ENCODE measurements around the gene MPV17L2. TPM values are rescaled to one million over a fixed set of nuclear protein-coding genes. Genes with fewer than 3 reads are reported as not detected.
"Not testable (repeated sequence)": the region's sequence is repeated elsewhere in the genome, so short reads cannot be mapped to it uniquely, and the experiment has no call there.

MPV17L2 gene
- total RNA-seq, 1 donor from 2014 or later: 6.3 TPM

DNA sequence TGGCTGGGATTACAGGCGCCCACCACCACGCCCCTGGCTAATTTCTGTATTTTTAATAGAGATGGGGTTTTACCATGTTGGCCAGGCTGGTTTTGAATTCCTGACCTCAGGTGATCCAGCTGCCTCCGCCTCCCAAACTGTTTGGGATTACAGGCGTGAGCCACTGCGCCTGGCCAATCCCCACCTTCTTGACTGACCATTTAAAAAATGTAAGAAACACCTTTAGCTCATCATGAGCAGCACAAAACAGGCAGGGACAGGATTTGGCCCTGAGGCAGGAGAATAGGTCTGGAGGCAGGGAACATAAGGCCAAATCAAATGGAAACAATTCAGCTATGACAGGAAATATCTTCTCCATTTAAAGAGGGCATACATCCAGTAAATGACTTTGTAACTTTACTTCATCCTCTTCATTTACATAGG, 1.4 kb upstream of the MPV17L2 start:
- no peak for DNase-seq (ENCODE audit: low read depth in 2 of 2)

DNA sequence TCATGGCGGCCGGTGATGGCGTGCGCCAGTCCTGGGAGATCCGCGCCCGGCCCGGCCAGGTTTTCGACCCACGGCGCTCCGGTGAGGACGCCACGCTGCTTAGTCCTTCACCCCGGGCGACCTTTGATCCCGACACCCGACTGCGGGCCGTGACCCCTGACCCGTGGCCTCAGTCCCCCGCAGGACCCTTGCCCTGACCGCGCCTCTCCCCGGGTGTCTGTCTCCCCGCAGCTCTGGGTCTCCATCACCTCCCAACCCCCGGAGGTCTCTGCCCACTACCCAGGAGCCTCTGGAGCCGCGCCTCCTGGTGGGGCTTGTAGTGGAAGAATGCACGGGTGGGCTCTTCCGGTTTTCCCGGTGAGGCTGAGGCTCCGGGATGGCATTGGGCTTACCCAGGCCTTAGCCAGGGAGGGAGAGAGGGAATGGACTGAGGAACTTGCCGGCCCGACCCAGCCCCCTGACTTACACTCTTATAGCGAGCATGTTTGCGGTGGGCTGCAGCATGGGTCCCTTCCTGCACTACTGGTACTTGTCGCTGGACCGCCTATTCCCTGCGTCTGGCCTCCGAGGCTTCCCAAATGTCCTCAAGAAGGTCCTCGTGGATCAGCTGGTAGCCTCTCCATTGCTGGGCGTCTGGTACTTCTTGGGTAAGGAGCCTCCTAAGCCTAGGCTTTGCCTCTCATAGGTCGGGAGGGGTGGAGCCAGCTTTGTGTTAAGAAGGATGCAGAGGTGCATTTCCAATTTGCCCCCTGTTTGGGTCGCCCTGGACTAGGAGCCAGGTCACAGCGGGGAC, 566 bp downstream of the MPV17L2 start:
- peak in 1 of 2 donors; percentile 14 for DNase-seq (ENCODE audit: low read depth in 2 of 2)

DNA sequence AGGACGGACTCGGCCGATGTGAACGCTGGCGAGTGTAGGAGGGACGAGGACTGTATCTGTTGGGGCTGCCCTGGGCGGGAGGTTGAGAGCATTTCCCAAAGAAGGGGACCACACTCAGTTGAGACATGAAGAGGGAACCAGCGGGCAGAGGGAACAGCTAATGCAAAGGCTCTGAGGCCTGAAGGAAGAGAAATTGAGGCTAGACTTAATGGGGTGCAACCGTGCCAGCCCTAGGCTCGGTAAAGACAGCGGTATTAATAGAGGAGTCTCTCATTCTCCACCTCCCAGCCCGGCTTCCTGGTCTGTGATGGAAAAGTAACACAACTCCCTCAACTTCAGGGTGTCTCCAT, 1.1 kb downstream of the MPV17L2 start:
- no peak for DNase-seq (ENCODE audit: low read depth in 2 of 2)

DNA sequence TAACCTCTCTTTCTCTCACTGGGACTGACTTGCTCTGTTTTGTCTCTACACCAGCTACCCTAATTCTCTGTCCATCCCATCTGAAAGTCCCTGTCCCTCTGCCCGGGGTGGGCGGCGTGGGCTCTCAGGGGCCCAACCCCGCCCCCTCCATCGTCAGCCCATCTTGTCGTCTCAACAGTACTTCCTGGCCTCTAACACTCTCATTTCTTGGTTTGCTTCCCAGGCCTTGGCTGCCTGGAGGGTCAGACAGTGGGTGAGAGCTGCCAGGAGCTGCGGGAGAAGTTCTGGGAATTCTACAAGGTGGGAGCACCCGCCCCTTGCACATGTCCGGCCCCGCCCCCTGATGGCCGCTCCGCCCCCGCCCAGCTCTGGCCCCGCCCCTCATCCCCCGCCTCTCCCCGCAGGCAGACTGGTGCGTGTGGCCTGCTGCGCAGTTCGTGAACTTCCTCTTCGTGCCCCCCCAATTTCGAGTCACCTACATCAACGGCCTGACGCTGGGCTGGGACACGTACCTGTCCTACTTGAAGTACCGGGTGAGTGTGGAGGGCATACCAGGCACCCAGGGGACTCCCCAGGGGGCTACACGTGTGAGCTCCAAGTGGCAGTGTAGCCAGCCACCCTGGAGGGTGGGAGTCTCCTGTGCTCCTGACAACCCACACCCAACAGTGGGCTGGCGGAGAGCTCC, 1.7 kb downstream of the MPV17L2 start:
- DNase-seq (ENCODE audit: low read depth in 2 of 2): peak; percentile 33 to 52

DNA sequence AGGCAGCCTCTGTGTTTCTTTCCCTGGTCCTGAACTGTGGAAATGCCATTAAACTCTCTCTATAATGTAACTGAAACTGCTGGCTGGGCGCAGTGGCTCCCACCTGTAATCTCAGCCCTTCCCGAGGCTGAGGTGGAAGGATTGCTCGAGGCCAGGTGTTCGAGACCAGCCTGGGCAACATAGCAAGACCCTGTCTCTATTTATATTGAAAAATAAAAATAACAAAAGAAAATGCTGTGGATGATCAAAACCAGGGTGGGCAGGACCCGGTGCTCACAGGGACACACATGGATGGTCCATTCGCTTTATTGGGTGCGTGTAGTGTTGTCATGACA, 3.5 kb downstream of the MPV17L2 start:
- no peak for DNase-seq (ENCODE audit: low read depth in 2 of 2)

DNA sequence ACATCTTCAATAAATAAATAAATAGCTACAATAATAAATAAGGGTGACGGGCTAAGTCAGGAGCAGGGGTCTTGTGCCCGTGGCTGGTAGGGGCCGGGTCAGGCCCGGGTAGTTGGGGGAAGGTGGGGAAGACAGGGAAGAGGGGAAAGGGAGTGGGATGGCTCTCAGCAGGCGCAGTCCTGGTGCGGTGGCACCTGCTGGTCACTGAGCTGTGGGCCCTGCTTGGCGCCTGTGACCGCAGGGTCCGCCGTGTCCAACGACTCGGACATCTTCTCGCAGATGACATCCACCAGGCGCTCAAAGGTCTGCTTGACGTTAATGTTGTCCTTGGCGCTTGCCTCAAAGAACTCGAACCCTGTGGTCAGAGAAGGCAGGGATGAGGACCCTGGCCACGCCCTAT, 4.3 kb downstream of the MPV17L2 start:
- DNase-seq (ENCODE audit: low read depth in 2 of 2): no peak

DNA sequence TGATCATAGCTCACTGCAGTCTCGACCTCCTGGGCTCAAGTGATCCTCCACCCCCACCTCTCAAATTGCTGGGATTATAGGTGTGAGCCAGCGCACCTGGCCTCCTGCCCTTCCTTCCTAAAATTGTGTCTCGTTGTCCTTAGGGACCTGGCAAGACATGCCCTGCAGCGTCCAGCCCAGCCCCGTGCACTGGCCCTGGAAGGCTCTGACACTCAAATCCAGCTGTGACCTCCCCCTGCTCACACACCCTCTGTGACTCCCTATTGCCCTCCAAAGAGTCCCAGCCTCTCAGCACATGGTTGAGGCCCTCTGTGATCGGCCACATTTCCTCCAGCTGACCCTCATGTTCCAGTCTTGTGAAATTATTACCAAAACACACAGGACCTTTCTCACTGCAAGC, 4.9 kb downstream of the MPV17L2 start:
- DNase-seq (ENCODE audit: low read depth in 2 of 2): no peak

DNA sequence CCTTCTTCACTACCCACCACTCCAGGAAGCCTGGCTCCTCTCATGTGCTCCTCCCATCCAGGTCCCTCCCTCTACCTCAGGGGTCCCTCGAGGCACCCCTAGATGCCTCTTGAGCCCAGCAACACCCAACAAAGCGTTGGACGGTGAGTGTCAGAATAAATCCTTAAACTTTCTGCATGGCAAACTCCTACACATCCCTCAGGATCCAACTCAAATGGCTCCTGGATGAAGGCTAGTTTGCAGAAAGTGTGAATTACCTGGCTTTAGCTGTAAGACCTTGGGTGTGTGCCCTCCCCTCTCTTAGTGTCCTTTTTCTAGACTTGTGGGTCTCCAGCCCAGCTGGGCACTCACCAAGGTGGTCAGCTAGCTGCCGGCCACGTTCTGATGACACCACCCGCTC, 5.4 kb downstream of the MPV17L2 start:
- DNase-seq (ENCODE audit: low read depth in 2 of 2): no peak

DNA sequence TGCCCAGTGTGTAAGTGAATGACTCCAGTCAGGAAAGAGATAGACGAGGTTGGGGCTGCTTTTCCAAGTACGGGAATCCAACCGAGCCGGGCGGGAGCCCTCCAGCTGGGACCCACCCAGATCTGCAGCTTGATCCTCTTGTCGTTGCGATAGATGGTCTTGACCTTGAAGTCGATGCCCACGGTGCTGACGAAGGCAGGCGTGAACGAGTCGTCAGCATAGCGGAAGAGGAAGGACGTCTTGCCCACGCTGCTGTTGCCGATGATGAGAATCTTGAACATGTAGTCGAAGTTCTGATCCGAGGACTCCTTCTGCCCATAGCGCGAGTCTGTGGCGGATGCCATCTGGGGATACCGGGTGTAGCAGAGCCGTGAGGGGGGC, 9.4 kb downstream of the MPV17L2 start:
- no peak for DNase-seq (ENCODE audit: low read depth in 2 of 2)

DNA sequence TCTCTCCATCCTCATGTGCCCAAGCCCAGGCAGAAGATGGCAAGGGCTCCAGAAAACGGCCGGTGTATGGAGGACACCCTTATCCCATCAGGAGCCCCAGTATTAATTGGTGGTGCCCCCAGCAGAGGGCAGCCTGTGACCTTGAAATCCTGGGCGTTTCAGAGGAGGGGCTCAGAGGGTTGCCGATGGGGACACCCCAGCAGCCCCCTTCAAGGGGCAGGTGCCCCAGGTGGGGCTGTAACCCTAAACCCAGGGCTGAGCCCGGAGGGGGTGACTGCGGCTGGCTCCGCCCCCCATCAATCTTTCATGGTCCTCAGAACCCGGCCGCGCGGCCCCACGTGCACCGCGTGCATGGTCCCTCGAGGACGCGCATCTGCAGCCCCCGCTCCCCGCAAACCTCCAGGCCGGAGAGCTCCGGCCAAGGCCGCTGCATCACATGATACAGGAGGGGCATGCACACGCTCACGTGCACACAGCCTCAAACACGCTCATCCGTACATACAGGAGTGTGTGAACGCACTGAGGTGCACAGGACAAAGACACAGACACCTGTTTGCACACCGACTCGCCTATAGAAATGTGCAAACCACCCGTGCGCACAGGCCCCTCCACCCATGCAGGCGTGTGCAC, 9.9 kb downstream of the MPV17L2 start:
- DNase-seq (ENCODE audit: low read depth in 2 of 2): peak in 1 of 2 donors; percentile 40

DNA sequence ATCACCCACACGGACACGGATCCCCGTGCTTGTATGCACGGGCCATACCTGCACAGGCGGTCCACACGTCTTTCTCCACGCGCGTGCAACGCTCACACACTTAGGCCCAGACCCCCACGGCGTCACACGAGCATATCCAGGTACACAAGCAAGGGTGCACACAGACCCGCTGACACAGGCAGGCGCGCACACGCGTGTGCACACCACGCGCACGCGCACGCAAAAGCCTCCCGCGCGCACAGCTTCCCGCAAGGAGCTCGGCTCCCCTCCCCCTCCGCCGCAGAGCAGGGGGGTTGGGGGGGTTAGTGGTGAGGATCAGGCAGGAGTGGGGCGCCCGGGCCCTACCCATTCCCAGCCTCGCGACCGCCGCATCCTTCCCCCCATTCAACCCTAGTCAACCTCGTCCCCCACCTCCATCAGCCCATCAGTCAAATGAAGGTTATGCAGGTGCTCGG, 10.4 kb downstream of the MPV17L2 start:
- peak in 1 of 2 donors; percentile 29 for DNase-seq (ENCODE audit: low read depth in 2 of 2)

DNA sequence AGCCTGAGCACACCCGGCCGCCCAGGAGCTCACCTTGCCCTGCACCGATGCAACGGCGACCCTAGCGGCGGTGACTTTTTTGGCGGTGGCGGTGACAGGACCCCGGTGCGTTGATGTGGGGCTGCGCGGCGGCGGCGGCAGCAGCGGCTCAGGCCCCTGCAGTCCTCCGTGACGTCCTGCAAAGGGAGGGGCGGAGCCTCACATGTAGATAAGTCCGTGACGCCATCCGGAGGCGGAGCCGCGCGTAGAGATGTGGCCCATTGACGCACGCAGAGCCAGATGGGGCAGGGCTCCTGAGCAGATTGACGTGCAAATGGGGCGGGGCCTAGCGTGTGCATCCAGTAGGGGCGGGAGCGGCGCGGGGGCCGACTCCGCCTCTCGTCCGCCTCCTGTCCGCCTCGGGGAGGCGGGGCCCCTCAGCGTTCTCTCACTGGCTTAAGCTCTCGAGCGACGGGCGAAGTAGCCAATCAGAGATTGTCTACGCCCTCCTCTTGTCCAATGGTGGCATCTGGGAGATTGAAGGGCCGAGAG, 10.9 kb downstream of the MPV17L2 start, which contains the start of gene RAB3A:
Gene RAB3A, minus strand, starts transcription at position 180 of the 531 bp plus-strand sequence. CDS start 1,302 bp downstream, outside the sequence.
- DNase-seq (ENCODE audit: low read depth in 2 of 2): peak; percentile 100

DNA sequence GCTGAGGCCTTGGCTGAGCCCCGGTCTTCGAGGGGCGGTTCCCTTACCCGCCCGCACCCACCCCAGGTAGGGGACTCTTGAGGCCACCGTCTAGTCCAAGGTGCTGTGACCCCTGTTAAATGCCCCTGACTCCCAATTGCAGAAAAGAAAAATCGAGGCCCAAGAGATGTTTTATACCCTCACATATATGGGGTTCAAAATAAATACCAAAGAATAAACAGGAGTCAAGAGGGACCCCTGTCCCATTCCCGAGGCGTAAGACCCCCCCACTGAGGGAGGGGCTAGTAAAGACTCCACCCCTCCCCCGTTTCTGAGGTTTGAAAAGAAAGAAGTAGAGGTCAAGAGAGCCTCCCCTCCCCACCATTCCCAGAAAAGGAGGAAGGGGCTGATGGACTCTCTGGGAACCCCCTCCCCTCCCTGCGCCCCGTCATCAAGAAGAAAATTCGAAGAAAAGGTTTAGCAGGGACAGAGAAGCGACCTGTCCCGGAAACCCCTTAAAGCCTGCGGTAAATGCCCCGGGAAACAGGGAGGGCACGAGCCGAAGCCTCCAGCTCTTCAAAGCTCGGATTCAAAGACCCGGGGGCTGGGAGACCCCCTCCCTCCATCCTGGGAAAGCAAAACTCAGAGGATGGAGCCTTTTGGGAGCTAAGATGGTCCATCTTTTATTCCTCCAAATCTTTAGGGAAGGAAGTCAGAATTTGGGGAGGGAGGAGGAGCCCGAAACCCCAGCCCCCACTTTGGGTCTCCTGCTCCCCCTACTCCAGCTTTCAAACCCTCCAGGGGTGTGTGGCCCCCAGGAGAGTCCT, 11.6 kb downstream of the MPV17L2 start:
- peak in 1 of 2 donors; percentile 51 for DNase-seq (ENCODE audit: low read depth in 2 of 2)

DNA sequence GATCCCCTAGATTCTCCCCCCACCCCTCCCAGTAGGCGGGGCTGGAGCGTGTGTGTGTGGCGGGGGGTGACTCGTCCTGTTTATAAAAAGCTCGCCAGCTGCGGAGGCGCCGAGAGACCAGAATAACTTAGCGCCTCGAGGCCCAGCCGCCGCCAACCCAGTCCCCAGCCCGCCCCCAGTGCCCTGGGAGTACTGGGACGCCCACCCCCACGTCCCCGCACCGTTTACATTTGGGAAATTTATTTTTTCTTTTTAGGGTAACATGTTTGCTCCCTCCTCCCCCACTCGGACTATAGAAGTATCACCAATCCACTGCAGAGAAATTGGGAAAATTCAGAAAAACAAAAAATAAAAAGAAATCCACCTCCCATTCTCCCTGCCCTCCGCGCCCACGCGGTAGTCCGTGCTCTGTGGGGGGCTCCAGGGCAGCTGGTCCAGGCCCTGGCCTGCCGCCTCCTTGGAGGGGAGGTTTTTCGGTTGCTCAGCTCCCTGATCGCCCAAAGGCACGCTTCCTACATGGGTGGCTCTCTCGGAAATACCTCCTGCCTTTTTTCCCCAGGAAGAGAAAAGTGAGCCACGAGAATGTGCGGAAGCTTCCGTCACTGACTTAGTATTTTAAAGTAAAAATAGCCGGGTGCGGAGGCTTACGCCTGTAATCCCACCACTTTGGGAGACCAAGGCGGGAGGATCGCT, 12.3 kb downstream of the MPV17L2 start:
- DNase-seq (ENCODE audit: low read depth in 2 of 2): peak; percentile 75 to 82

DNA sequence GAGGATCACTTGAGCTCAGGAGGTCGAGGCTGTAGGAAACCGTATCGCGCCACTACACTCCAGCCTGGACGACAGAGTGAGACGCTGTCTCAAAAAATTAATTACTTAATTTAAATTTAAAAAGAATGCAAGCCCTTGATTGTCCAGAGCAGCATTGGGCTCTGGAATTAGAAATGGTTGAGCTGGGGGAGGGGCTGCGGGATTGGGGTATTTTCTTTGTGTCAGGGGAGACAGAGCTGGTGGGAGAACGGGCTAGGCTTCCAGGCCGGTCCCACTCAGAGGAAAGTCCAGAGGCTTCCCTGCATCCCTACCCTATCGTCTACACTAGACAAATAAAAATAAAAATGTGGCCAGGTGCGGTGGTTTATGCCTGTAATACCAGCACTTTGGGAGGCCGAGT, 13.0 kb downstream of the MPV17L2 start:
- DNase-seq (ENCODE audit: low read depth in 2 of 2): no peak

DNA sequence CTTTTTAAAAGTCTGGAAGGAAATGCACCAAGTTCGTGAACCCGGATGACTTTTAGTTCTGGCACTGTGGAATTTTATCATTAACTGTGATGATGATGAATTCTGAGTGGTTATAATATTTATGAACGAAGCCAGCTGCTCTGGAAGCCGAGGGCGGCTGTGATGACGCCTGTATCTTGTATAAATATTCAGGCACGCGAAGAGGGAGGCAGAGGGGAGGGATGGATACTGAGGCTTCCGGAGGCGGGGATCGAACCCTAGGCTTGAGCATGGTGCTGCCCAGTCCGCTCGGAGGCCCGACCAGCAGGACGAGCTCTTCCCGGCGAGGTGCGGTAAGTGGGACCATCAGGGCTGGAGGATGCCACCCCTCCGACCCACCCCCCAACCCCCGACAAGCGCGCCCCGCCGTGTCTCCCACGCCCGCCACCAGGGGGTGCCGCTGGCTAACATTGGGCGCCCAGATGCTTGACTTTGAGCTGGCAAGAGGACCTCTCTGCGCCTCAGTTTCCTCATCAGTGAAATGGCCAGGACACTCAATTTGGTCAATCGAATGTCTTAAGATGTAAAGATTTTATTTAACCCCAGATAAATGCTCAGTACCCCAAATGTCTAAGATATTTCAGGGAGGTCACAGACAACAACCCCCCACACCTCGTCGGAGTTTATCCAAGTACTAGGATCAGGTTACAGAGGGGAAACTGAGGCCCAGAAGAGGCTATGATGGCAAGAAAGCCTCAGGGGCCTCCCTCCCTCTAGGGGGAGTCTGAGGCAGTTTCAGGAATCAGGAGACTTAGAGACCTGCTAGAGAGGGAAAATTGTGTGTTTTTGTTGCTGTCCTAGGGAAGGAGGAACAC, 15.3 kb downstream of the MPV17L2 start:
- peak; percentile 30 to 51 for DNase-seq (ENCODE audit: low read depth in 2 of 2)

DNA sequence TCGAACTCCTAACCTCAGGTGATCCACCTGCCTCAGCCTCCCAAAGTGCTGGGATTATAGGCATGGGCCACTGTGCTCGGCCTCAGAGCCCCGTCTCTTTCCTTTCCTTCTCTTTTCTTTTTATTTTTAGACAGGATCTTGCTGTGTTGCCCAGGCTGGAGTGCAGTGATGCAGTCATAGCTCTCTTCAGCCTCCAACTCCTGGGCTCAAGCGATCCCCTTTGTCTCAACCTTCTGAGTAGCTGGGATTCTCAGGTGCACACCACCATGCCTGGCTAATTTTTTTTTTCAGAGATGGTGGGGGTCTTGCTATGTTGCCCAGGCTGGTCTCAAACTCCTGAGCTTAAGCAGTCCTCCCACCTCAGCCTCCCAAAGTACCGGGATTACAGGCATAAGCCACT, 16.9 kb downstream of the MPV17L2 start:
- DNase-seq (ENCODE audit: low read depth in 2 of 2): not testable (repeated sequence)

DNA sequence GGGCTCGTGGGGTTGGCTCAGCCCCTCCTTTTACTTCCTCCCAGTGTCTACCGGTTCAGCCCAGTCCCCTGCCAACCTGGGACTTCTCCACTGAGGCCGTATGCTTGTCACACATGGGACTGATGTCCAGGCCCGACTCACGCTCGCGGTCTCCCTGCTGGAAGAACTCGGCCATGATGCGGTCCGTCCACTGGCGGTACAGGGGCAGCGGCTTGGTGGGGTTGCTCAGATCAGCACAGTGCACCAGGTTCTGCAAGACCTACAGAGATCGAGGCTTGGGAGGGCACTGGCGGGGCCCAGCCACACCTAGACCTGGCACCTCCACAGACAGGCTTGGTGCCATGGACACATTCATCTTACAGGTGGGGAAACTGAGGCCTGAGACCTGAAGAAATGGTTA, 18.7 kb downstream of the MPV17L2 start:
- no peak for DNase-seq (ENCODE audit: low read depth in 2 of 2)

DNA sequence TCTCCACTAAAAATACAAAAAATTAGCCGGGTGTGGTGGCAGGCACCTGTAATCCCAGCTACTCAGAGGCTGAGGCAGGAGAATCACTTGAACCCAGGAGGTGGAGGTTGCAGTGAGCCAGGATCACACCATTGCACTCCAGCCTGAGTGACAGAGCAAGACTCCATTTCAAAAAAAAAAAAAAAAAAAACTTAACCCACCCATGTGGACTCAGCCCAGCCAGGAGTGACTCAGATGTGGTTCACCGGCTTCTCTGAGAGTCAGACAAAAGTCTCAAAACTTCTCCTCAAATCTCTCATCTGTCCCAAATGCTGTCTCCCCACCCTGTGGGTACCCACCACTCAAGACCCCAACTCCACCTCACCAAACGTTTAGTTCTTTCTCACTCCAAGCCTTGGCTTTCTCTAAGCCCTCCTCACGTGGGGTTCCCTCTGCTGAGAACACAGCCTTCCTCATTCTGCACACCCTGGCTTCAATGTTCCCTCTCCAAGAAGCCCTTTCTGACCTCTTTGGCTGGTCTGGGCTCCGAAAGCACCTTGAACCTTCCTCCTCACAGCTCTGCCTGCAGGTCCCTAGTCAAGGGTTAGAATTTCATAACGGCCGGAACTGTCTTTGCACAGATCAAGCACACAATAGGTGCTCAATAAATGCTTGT, 21.9 kb downstream of the MPV17L2 start:
- no peak for DNase-seq (ENCODE audit: low read depth in 2 of 2)
